GM12864 (cell line): ENCODE measurements around the gene FGF10.

Source experiments
- DNase-seq: peaks from one replicate; pipeline ENCODE4 v3.0.0-alpha.2; 2011; ENCODE audit warnings: low read depth
- H3K4me3 ChIP-seq: 2 replicates; pipeline ENCODE4 v1.5.1; 2011; ENCODE audit warnings: mild to moderate bottlenecking, low read depth, low read length, control low read depth
- TF ChIP-seq, protein P1 (sequence below): IDR thresholded peaks from 2 replicates; pipeline ENCODE4 v1.5.1; 2011; ENCODE audit warnings: low read depth, mild to moderate bottlenecking, moderate library complexity, low read length, control low read depth, inconsistent platforms; ENCODE audit errors: missing control alignments

Gene FGF10

DNA sequence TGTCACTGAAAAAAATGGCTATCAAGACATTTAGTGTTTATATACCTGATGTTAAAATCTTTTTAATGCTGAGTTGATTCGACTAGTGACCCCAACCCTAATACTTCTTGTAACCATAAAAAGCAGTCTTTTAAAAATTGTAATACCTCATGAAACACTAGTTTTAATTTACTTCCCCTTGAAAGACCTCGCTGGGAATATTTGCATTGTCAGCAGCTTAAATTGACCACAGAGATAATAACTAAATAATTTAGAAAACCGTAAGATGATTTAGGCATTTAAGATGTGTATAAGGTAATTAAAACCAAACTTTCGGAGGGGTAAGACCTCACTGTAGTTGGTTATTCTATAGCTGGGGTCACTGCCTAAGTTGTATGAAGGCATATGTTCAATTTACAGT lies 89.8 kb downstream of the FGF10 start:
- no peak overlapping the region for H3K4me3 ChIP-seq
- DNase-seq = no peak
- TF ChIP-seq, protein P1, sequence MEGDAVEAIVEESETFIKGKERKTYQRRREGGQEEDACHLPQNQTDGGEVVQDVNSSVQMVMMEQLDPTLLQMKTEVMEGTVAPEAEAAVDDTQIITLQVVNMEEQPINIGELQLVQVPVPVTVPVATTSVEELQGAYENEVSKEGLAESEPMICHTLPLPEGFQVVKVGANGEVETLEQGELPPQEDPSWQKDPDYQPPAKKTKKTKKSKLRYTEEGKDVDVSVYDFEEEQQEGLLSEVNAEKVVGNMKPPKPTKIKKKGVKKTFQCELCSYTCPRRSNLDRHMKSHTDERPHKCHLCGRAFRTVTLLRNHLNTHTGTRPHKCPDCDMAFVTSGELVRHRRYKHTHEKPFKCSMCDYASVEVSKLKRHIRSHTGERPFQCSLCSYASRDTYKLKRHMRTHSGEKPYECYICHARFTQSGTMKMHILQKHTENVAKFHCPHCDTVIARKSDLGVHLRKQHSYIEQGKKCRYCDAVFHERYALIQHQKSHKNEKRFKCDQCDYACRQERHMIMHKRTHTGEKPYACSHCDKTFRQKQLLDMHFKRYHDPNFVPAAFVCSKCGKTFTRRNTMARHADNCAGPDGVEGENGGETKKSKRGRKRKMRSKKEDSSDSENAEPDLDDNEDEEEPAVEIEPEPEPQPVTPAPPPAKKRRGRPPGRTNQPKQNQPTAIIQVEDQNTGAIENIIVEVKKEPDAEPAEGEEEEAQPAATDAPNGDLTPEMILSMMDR = no peak

DNA sequence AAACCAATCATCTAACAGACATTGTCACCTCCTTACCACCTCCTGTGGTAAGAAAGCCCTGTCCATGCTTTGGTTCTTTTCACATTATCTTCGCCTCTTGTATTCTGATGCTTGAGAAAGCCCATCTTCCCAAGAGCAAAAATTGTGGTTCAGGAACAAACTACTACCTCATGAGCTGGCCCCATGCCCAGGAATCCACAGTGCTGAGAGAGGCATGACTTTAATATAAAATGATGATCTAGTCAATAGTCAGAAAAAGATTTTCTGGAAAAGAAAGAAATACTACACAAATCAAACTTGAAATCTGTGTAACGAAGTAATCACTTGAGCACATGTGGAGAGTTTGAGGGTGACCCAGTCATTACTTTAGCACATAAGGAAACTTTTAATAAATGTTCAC lies 94.7 kb downstream of the FGF10 start:
- TF ChIP-seq, protein P1 = no peak
- H3K4me3 ChIP-seq = no peak overlapping the region
- no peak for DNase-seq

DNA sequence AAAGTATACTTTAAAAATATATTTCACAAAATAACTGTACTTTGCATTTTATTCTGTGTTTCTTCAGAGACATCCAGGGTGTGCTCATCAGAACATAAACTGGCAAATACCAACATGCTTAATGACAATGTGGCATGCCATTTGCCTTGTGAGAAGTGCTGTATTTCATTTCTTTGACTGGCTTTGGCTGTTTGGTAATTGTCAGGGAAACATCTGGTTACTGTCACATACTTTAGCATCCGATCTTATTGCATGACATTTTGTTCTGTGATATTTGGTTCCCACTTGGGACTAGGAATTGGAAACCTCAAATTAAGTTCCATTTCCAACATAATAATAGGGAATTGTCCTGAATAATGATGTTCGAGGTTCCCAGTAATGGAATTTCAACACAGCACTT lies 96.5 kb downstream of the FGF10 start:
- H3K4me3 ChIP-seq = no peak overlapping the region
- no peak for DNase-seq
- TF ChIP-seq, protein P1 = no peak

DNA sequence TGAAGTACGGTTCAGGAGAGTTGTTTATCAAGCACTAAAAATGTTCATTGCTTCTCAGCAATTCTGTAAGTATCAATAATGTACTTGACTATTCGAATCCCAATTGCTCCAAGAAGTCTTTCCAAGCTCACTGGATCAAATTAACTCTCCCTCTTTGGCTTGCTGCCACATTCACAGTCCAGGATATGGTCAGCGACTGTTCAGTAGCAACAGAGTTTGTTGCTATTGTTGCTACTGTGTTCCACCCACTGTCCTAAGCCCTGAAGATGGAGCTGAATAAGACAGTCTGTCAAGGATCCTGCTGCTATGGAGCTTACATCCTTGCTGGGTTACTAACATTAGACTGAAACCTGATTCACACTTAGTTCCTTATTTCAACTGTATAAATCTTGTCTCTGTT lies 110.8 kb downstream of the FGF10 start:
- TF ChIP-seq, protein P1 = no peak
- no peak overlapping the region for H3K4me3 ChIP-seq
- DNase-seq = no peak

DNA sequence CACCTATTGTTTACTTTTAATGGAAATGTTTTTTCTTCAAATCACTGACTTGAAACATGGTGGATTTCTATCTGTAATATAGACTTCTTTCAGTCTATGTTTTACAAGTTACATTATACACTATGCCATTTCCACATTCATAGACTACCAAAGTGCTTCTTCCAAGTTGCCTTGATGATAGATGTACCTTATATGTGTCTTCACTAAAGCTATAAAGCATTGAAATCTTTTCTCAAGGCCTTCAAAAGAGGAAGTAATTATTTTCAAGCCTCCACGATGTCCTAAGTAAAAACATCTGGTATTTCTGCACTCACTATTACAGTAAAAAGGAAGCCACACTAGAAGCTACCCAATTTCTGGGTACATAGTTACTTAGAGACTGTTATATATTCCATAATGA lies 113.3 kb downstream of the FGF10 start:
- H3K4me3 ChIP-seq = no peak overlapping the region
- TF ChIP-seq, protein P1 = no peak
- DNase-seq = no peak

DNA sequence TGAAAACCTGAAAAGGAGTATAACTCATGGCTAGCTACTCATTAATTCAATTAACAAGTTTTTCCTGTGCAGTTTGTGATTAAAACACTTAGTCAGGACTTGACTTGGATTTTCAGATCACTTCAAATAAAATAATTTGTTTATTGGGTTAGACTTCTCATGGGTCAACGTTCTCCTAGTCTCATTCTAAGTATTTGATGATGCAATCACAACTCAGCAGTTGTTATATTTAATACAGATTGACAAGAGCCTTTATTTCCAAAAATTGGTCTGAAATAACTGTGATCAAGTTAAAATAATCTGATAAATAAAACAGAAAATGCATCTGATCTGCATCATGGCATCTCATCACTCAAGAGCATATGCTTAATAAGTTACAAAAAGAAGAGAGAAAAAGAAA lies 113.9 kb downstream of the FGF10 start:
- TF ChIP-seq, protein P1 = no peak
- H3K4me3 ChIP-seq = no peak overlapping the region
- DNase-seq = no peak

DNA sequence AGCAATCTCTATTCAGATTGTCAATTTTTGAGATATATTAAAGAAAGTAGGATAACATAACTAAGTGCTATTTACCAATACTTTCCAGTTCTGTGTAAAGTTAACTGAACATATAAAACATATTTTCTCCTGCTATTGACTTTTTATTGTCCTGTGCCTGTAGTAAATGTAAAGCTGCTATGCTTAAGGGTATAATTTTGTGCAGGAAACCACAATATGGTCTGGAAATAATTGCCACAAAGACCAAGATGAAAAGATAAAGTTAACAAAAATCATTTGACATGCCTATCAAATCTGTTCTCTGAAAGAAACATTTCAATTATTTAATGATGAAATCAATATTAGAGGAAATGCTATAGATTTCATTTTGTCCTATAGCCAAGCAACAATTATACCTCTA lies 121.3 kb downstream of the FGF10 start:
- H3K4me3 ChIP-seq = no peak overlapping the region
- TF ChIP-seq, protein P1 = no peak
- no peak for DNase-seq
